Type B pancreatic cell (in vitro differentiated cells): ENCODE data around the gene COL4A5. TPM values are rescaled to one million over a fixed set of nuclear protein-coding genes. Genes with fewer than 3 reads are reported as not detected.
A peak's percentile ranks its signal among the peaks of the same experiment; 100 is the strongest.

Source experiments
- DNase-seq: peaks from one replicate; pipeline ENCODE4 v3.0.0; 2021; ENCODE audit warnings: mixed read lengths; ENCODE audit not compliant: unreplicated experiment; ENCODE audit errors: extremely low spot score
- H3K27ac Mint-ChIP-seq: 2 replicates; pipeline ENCODE4 v1.8.0; 2021; ENCODE audit warnings: mild to moderate bottlenecking, mixed read lengths
- H3K27me3 Mint-ChIP-seq: 2 replicates; pipeline ENCODE4 v1.8.0; 2021; ENCODE audit warnings: mixed read lengths
- H3K36me3 Mint-ChIP-seq: 2 replicates; pipeline ENCODE4 v1.8.0; 2021; ENCODE audit warnings: mixed read lengths
- H3K4me1 Mint-ChIP-seq: one replicate; pipeline ENCODE4 v1.8.0; 2021; ENCODE audit warnings: mixed read lengths; ENCODE audit not compliant: unreplicated experiment
- H3K4me3 Mint-ChIP-seq: 2 replicates; pipeline ENCODE4 v1.8.0; 2021; ENCODE audit warnings: mild to moderate bottlenecking, mixed read lengths
- H3K9me3 Mint-ChIP-seq: 2 replicates; pipeline ENCODE4 v1.8.0; 2021; ENCODE audit warnings: mixed read lengths
- total RNA-seq: library from RNA; stranded (reverse); gene quantifications from 2 replicates; pipeline ENCODE4 v1.2.1, GENCODE V29; 2021; ENCODE audit warnings: low replicate concordance
- TF ChIP-seq, protein P1 (sequence below): fragments of 200-600 bp; sonication (generic); conservative IDR thresholded peaks from 2 replicates; pipeline ENCODE4 v1.5.0; 2021; ENCODE audit warnings: antibody characterized with exemption, mild to moderate bottlenecking

The COL4A5 gene
- total RNA-seq, 1 donor from 2014 or later = 167 TPM

DNA sequence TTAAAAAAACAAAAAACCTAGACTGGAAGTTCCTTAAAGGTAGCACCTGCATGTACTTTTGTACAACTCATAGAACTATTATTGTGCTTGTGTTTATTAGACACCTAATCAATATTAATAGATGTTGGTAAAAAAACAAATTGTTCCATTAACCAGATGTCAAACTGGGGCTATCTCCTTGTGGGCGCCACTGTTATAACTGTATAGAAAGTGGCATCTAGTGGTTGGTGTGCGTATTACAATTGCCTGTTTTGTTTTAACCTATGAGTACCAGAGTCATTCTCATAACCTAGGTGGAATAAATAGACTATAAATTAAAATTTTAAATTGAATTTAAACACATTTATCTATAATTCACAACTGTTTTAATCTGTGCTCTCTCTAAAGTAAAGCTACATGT lies 97.4 kb downstream of the COL4A5 start:
- no peak overlapping the region for H3K27ac Mint-ChIP-seq
- H3K9me3 Mint-ChIP-seq = no peaks in the 10 kb centered on the region
- peaks cover 14% of the 10 kb centered on the region for H3K36me3 Mint-ChIP-seq
- H3K4me1 Mint-ChIP-seq = no peaks in the 10 kb centered on the region
- no peak for DNase-seq
- H3K4me3 Mint-ChIP-seq = no peak overlapping the region
- no peaks in the 10 kb centered on the region for H3K27me3 Mint-ChIP-seq
- TF ChIP-seq, protein P1, sequence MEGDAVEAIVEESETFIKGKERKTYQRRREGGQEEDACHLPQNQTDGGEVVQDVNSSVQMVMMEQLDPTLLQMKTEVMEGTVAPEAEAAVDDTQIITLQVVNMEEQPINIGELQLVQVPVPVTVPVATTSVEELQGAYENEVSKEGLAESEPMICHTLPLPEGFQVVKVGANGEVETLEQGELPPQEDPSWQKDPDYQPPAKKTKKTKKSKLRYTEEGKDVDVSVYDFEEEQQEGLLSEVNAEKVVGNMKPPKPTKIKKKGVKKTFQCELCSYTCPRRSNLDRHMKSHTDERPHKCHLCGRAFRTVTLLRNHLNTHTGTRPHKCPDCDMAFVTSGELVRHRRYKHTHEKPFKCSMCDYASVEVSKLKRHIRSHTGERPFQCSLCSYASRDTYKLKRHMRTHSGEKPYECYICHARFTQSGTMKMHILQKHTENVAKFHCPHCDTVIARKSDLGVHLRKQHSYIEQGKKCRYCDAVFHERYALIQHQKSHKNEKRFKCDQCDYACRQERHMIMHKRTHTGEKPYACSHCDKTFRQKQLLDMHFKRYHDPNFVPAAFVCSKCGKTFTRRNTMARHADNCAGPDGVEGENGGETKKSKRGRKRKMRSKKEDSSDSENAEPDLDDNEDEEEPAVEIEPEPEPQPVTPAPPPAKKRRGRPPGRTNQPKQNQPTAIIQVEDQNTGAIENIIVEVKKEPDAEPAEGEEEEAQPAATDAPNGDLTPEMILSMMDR = peak; percentile 88

DNA sequence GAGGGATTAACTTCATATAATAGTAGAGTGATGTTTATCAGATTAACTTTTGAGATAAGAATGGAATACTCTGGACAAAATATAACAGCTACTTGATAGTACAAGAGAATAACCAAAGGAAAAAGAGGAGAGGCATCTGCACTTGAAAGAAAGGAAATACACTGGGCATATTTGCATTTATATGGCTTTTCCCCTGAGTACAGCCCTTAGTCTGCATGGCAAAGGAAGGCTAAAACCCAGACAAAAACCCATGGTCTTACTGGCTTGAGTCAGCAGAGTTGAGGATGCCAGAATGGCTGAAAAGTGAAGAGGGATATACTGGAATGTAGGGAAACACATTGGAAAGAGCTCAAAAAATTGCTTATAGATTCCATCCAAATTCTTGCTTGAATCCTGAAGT lies 101.6 kb downstream of the COL4A5 start:
- H3K4me3 Mint-ChIP-seq = no peak overlapping the region
- DNase-seq = no peak
- H3K4me1 Mint-ChIP-seq = no peaks in the 10 kb centered on the region
- TF ChIP-seq, protein P1 = no peak
- H3K36me3 Mint-ChIP-seq = peaks cover 37% of the 10 kb centered on the region
- H3K27me3 Mint-ChIP-seq = no peaks in the 10 kb centered on the region
- no peaks in the 10 kb centered on the region for H3K9me3 Mint-ChIP-seq
- H3K27ac Mint-ChIP-seq = no peak overlapping the region

DNA sequence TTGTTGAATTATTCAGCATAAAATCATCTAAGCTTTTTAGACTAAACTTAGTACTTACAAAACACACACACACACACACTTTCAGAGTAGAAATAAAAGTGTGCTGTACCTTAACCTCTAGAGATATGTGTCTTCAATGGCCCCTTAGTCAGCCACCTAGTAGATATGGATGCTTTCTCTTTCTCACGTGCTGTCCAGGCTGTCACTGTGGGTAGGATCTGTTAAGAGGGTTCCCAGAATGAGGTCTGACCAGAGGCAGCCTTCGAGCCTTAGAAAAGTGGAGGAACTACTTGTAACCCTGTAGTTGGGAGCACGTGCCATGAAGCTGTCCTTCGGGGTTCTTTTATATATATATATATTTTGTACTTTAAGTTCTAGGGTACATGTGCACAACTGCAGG lies 117.9 kb downstream of the COL4A5 start:
- no peak for DNase-seq
- Mint-ChIP-seq H3K9me3 (peaks cover 3% of the 10 kb centered on the region), H3K27ac (no peak overlapping the region), H3K36me3 (peaks cover 21% of the 10 kb centered on the region), H3K4me3 (no peak overlapping the region), H3K4me1 (peaks cover 22% of the 10 kb centered on the region), H3K27me3 (no peaks in the 10 kb centered on the region)
- TF ChIP-seq, protein P1 = no peak

DNA sequence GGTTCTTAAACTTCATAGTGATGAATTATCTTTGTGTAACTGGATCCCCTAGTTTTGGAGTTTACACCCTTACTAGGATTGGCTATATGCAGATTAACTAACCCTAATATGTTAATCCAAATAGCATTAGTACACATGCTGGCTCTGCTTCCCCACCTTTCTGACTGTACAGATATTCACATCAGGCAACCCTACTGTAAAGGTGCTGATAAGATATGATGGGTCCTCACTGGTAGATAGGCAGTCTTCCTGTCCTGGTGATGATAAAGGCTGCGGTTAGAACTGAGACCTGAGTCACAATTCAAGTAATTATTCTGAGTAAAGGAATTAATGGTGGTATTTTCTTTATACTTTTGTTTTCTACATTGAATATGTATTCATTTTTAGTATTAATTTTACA lies 118.6 kb downstream of the COL4A5 start:
- no peak overlapping the region for H3K27ac Mint-ChIP-seq
- H3K4me3 Mint-ChIP-seq = no peak overlapping the region
- peaks cover 3% of the 10 kb centered on the region for H3K9me3 Mint-ChIP-seq
- H3K36me3 Mint-ChIP-seq = peaks cover 17% of the 10 kb centered on the region
- DNase-seq = no peak
- TF ChIP-seq, protein P1 = no peak
- H3K27me3 Mint-ChIP-seq = no peaks in the 10 kb centered on the region
- peaks cover 22% of the 10 kb centered on the region for H3K4me1 Mint-ChIP-seq

DNA sequence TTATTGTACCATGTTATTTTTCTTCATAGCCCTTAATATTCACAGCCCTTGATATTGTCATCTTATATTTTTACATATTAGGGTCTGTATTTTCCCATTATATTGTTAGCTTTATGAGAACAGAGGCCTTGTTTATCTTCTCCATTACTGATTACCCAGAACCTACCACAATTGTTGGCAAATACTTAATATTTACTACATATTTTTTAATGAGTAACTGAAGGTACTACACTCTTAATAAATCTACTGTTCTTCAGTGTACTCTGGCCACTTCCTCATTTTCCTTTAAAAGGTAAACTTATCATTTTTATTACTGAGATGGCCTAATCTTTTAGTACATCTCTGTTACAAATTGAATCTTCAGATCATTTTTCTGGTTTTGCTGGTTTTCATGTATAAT lies 133.5 kb downstream of the COL4A5 start:
- Mint-ChIP-seq H3K9me3 (no peaks in the 10 kb centered on the region), H3K27ac (no peak overlapping the region), H3K27me3 (no peaks in the 10 kb centered on the region), H3K36me3 (peaks cover 18% of the 10 kb centered on the region), H3K4me1 (no peaks in the 10 kb centered on the region), H3K4me3 (no peak overlapping the region)
- DNase-seq = no peak
- TF ChIP-seq, protein P1 = no peak

DNA sequence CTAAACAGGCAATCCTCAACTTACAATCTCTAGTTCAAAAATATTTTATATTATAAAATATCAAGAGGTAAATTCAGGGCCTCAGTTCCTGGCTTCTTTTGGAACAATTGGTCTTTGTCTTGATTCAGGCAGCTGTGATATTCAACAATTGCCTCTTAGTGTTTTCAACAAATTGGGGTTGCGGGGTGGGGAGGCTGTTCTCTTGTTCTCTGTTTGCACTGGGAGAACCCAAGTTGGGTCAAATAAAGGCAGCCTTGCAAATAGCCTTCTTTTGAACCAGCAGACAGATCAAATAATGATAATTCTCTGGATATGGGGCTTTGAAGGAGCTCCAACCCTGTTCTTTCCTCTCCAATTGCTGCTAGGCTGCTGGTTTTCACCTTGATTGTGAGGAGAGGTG lies 142.5 kb downstream of the COL4A5 start:
- DNase-seq = no peak
- peaks cover 9% of the 10 kb centered on the region for H3K4me1 Mint-ChIP-seq
- peaks cover 44% of the 10 kb centered on the region for H3K36me3 Mint-ChIP-seq
- no peaks in the 10 kb centered on the region for H3K27me3 Mint-ChIP-seq
- H3K4me3 Mint-ChIP-seq = no peak overlapping the region
- H3K9me3 Mint-ChIP-seq = no peaks in the 10 kb centered on the region
- no peak overlapping the region for H3K27ac Mint-ChIP-seq
- TF ChIP-seq, protein P1 = no peak
